ENCODE results near the gene SULT6B1.

- TF ChIP-seq, protein P1, sequence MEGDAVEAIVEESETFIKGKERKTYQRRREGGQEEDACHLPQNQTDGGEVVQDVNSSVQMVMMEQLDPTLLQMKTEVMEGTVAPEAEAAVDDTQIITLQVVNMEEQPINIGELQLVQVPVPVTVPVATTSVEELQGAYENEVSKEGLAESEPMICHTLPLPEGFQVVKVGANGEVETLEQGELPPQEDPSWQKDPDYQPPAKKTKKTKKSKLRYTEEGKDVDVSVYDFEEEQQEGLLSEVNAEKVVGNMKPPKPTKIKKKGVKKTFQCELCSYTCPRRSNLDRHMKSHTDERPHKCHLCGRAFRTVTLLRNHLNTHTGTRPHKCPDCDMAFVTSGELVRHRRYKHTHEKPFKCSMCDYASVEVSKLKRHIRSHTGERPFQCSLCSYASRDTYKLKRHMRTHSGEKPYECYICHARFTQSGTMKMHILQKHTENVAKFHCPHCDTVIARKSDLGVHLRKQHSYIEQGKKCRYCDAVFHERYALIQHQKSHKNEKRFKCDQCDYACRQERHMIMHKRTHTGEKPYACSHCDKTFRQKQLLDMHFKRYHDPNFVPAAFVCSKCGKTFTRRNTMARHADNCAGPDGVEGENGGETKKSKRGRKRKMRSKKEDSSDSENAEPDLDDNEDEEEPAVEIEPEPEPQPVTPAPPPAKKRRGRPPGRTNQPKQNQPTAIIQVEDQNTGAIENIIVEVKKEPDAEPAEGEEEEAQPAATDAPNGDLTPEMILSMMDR (IDR thresholded peaks at IDR 0.05), result no peak
- TF ChIP-seq EZH2 (IDR thresholded peaks at IDR 0.05; ENCODE audit: borderline replicate concordance, insufficient read depth, low read depth, low read length, poor library complexity, severe bottlenecking), result no peak
These were observed 63.1 kb downstream of the SULT6B1 start for GRCh38 chr2:37125416-37125815.

Measured in B cell (primary cell).